ENCODE measurements around the gene COL8A1.
"Not testable (repeated sequence)": the region's sequence is repeated elsewhere in the genome, so short reads cannot be mapped to it uniquely, and the experiment has no call there.

Gene COL8A1

DNA sequence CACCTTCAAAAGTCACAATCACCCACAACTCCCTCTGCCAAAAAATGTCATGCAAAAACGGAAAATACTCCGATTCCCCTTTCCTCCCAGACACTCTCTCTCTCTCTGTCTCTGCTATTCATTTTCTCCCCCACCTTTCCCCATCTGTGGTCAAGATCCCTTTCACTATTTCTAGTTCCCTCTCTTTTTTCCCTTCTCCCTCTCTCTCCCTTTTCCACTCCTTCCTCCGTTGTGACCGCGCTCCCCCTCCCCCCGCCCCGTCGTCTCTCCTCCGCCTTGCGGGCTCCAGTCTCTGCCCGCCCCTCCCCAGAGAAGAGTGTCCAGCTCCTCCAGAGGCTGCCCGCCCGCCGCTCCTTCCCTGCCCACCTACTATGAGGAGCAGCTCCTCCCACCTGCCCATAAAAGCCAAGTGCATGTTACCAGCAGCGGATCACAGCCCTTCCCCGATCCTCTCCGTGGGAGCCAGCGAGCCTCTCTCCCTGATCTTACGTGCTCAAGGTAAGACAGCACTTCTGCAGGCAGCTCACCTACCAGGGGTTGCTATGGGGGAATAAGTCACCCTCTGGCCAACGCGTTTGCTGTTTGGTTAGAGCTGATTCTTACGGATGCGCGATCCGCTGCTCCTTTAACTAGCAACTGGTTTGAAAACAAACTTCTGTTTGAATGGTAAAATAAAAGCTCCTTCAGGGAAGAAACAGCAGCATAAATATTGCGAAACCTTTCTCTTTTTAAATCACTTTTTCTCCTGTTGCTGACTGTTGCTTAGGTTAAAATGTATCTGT, at the start of gene COL8A1:
COL8A1 (plus strand) TSS at position 428 of the 782 bp plus-strand sequence. CDS start 152,089 bp downstream, outside the sequence.
- in situ Hi-C loops (cut with HindIII; ENCODE audit: low sequenced_read_pairs), result no loop called here

DNA sequence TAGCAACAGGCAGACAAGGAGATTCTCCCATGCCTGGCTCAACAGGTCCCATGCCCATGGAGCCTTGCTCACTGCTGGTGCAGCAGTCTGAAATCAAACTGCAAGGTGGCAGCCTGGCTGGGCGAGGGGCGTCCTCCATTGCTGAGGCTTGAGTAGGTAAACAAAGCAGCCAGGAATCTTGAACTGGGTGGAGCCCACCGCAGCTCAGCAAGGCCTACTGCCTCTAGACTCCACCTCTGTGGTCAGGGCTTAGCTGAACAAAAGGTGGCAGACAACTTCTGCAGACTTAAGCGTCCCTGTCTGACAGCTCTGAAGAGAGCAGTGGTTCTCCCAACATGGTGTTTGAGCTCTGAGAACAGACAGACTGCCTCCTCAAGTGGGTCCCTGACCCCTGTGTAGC, 49.2 kb upstream of the COL8A1 start:
- in situ Hi-C loops (cut with HindIII; ENCODE audit: low sequenced_read_pairs), result not testable (repeated sequence)

DNA sequence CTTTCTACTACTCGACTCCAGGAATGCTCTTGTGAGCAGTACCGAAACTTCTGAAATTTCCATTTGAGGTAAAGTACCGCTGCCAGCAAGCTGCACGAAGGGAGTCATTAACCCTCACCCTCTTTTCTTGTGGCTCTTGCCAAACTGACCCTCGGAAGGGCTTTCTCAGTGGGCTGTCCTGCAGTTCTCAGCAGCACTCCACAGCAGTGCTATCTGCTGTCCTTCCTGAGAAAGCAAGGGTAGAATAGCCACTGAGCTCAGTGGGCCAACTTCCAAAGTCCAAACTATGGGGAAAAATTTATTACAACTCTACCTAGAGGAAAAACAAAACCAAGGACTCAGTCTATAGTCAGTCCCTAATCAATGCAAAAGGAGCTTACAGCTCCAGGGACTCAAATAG, 38.5 kb upstream of the COL8A1 start:
- in situ Hi-C loops (cut with HindIII; ENCODE audit: low sequenced_read_pairs), result no loop called here

DNA sequence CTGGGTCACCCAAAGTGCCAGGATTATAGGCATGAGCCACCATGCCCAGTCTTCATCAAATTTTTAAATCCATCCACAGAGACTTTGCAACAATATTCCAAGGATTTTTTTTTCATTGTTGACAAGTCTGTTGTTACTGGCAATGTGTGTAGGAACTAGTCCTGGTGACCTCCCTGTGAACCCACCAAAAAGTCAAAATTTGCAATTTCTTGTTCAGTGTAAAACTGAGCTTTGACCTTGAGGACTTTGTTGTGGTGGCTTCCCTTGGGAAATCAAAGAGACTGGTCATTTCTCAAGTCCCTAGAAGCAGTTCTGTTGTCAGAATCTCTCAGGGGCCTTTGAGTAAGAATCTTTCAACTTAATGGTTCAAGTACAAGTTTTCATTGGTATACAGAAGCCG, 36.9 kb upstream of the COL8A1 start:
- in situ Hi-C loops (cut with HindIII; ENCODE audit: low sequenced_read_pairs), result no loop called here

DNA sequence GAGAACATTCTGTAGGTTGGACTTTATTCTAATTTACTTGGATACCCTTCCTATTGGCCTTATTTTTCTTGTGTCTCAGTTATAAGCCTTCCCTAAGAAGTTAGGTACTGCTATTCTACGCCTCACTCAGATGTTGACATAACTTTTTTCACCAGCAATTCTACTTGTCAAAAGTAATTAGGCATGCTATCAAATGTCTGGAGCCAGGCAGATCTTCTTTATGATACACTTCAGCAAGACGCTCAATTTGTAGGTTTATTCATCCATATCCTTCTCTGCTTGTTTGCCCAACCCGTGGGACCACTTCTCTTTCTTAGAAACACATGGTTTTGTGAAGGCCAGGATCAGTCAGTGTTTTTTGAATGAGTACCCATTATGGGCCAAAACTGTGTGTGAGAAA, 36.2 kb upstream of the COL8A1 start:
- in situ Hi-C loops (cut with HindIII; ENCODE audit: low sequenced_read_pairs), result no loop called here

DNA sequence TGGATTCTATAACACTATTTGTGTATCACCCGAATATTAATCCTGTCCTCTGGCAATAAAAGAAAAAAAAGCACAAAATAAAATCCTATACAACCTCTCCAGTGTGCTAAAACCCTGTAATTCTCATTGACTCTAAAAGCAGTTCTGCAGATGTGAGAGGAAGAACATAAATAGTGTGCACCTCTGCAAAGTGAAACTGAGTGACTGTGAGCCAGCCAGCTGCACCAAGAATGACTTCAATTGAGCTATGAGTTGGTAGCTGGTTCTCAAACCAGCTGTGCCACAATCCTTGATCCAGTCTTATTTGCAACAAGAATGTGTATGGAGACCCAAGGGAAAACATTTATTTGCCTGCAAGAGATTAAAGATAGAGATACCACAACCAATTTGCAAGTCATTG, 31.2 kb upstream of the COL8A1 start:
- in situ Hi-C loops (cut with HindIII; ENCODE audit: low sequenced_read_pairs), result no loop called here

DNA sequence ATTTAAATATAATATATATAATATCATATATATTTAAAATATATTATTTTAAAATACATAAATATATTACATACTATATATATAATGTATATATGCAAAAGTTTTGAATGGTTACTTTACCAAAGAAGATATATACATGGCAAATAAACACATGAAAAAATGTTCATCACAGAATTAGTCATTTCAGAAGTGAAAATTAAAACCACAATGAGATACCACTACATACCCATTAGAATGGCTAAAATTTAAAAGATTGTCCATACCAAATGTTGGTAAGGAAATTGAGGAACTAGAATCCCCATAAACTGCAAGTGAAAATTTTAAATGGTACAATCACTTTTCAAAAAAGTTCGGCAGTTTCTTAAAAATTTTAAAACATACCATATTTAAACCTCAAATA, 23.6 kb upstream of the COL8A1 start:
- in situ Hi-C loops (cut with HindIII; ENCODE audit: low sequenced_read_pairs), result no loop called here

DNA sequence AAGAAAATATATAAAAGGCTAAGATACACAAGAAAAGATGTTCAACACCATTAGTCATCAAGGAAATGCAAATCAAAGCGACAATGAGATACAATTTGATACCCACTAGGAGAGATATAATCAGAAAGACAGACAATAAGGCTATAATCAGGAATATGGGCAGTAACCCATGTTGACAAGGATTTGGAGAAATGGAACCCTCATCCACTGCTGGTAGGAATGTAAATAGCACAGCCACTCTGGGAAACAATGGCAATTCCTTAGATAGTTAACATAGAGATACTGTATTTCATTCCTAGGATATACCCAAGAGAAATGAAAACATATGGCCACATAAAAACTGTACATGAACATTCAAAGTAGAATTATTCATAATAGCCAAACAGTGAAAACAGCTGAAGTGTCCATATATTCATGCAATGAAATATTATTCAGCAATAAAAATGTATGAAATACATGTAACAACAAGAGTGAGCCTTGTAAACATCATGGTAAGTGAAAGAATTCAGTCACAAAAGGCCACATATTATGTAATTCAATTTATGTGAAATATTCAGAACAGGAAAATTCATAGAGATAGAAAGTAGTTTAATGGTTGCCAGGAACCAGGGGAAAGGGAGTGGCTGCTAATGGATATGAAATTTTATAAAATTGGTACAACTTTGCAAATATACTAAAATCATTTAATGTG, 18.2 kb upstream of the COL8A1 start:
- in situ Hi-C loops (cut with HindIII; ENCODE audit: low sequenced_read_pairs), result no loop called here

DNA sequence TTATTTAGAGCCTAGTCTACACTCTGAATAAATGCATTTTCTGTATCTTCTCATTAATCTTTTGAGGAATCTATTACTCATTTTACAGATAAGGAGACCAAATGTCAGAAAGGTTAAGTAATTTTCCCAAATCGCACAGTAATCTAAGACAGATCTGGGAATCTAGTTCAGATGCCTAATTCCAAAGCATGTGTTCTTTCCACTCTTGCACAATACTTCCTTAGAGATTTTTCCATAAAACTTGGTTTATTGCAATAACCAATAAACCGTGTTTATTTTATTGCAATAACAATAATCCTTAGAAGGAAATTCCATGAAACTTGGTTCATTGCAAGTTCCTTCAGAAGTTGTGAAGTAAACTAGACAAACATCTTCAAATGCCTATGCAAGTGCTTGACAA, 17.4 kb upstream of the COL8A1 start:
- in situ Hi-C loops (cut with HindIII; ENCODE audit: low sequenced_read_pairs), result no loop called here

DNA sequence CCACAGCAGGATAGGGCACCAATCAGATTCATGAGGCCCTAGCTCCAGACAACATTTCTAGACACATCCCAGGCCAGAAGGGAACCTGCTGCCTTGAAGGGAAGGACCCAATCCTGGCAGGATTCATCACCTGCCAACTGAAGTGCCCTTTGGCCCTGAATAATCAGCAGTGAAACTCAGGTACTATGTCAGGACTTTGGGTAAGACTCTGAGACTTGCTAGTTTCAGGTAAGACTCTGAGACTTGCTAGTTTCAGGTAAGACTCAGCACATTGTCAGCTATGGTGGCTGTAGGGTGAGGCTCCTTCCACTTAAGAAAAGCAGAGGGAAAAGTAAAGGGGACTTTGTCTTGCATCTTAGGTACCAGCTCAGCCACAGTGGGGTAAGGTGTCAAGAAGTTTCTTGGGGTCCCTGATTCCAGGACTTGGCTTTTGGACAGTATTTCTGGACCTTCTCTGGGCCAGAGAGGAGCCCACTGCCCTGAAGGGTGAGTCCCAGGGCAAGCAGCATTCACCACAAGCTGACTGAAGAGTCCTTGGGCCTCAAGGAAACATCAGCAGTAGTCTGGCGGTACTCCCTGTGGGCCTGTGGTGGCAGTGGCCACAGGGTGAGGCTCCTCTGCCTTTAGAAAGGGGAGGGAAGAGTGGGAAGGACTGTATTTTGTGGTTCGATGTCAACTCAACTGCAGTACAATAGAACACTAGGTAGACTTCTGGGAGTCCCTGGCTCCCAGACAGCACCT, 13.7 kb upstream of the COL8A1 start:
- in situ Hi-C loops (cut with HindIII; ENCODE audit: low sequenced_read_pairs), result no loop called here

DNA sequence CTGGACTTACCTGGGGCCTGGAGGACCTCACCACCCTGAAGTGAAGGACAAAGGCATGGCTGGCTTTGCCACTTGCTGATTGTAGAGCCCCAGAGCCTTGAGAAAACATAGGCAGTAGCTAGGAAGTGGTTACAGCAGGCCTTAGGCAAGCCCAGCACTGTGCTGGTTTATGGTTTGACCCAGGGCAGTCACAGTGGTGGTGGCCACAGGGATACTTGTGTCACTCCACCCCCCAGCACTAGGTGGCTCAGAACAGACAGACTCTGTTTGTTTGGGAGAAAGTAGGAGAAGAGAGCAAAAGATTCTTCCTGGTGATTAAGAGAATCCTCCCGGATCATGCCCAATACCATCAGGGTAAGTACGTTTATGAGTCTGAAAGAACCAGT, 13.2 kb upstream of the COL8A1 start:
- in situ Hi-C loops (cut with HindIII; ENCODE audit: low sequenced_read_pairs), result no loop called here

DNA sequence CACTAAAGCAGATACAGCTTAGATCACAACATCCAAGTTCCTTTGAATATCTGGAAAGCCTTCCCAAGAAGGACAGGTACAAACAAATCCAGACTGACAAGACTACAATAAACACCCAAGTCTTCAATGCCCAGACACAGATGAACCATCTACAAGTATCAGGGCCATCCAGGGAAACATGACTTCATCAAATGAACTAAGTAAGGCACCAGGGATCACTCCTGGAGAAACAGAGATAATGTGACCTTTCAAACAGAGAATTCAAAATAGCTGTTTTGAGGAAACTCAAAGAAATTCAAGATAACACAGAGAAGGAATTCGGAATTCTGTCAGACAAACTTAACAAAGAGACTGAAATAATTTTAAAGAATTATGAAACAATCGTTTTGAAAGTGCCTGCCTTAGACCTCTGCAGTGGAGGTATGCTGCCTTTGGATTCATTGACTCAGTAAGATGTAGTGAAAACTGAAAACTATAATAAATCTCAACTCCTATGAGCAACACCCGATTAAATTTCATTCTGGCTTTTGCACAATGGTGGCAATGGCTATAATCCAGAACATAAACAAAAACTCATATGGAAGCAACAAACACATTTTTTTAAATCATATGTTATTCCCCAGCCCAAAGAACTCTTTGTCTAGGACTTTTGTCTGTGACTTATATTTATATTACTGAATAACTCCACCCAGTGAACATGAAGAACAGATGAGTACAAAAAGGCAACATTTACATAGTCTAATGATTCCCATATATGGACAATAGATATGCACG, 12.6 kb upstream of the COL8A1 start:
- in situ Hi-C loops (cut with HindIII; ENCODE audit: low sequenced_read_pairs), result no loop called here

DNA sequence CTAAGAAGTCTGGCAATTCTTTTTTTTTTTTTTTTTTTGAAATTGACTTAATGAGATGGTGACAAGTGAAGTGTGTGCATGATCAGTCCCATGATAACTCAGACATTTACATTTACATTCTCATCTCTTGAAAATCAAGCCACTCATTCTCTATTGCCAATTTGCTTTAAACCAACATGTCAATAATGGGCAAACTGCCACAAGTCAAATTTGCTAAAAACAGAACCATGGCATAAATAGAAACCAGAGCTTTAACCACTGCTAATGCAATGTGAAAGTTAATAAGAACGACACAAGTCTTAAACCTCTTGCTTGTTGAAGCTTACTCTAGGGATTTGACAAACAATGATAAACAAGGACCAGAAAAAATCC, 12.0 kb upstream of the COL8A1 start:
- in situ Hi-C loops (cut with HindIII; ENCODE audit: low sequenced_read_pairs), result no loop called here

DNA sequence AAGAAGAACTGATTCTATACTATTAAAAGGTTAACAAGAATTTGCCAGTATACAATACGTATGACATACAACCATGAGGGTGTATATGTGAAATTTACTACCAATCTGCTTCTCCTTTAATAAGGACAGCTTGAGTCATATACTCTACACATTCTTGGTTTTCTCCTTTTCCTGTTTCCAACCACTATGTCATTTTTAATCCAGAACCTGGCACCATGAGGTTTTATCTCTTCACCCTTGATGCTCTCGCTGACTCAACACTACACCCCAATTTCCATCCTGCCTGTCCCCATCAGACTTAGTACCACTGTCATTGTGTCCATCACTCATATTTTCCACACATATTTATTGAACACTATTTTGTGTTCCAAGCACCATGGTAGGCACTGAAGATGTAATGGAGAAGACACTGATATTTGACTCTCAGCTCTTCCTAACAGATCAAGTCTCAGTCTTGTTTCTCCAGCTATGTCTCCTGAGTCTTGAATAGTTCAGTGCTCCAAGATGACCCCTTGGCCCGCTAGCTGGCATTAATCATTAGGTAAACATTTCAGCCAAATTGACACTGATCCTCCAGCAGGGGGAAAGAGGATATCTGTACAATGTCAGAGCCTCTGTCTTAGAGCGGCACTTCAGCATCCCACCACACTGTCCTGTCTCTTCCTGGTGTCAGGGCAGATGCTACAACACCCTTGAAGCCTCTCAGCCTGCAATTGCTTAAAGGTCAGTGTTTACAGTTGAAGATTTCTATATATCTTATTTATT, 11.2 kb upstream of the COL8A1 start:
- in situ Hi-C loops (cut with HindIII; ENCODE audit: low sequenced_read_pairs), result no loop called here

DNA sequence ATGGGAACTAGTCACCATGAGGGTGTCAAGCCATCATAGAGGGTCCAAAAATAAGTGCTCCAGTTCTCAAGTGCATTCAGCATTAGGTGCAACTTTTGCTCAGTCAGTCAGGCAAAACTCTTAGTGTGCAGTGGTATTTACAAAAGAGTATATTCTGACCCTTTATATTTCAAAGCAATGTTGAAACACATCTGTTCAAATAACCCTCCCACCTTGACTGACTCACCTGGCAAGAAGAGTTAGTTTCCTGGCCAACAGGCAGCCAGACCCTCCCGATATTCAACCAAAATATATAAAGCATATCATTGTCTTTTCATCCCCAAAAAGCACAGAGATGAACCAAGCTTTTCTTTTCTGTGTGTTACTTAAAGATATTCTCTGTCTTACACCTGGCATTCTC, 7.6 kb upstream of the COL8A1 start:
- in situ Hi-C loops (cut with HindIII; ENCODE audit: low sequenced_read_pairs), result no loop called here

DNA sequence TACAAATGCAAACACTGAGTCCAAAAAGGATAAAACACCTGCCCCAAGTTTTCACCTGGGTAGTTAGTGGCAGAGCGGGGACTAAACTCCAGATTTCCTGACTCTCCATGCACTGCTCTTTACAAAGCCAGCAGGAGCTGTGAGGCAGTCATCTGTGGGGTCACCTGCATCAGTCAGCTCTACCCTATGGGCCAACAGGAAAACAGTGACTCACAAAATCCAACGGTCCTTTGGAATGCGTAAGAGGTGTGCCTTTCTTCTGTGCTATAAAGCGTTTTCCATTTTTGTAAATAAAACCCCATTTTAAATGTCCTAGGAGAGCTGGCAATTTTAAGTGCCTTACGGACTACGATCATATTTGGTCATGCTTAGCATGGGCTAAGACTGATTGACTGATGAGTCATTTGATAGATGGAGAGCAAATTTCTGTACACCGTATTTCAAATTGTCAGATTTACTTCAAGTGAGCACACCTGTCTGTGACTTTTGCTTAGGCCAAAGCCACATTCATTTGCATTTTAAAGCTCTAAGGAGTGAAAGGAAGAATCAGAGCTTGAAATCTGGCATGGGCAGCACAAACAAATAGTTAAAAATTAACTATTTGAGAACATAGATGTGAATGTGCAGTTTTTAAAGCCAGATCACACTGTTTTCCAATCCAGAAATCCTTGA, 4.4 kb upstream of the COL8A1 start:
- in situ Hi-C loops (cut with HindIII; ENCODE audit: low sequenced_read_pairs), result no loop called here

DNA sequence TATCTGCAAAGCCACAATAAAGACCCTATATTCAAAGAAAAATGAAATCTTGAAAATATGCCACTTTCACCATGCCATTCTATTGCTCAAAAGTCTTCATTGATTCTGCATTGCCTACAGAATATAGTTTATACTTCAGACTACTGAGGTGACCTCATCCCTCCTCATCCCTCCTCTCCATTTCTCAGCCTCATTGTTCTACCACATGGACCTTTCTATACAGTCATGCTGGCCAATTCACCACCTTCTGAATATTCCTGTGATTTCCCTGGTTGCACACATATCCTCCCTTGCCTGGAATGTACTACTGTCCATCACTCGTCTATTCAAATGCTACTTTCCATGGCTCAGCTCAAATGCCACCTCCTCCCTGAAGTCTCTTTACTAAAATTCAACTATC, 3.5 kb upstream of the COL8A1 start:
- in situ Hi-C loops (cut with HindIII; ENCODE audit: low sequenced_read_pairs), result no loop called here

DNA sequence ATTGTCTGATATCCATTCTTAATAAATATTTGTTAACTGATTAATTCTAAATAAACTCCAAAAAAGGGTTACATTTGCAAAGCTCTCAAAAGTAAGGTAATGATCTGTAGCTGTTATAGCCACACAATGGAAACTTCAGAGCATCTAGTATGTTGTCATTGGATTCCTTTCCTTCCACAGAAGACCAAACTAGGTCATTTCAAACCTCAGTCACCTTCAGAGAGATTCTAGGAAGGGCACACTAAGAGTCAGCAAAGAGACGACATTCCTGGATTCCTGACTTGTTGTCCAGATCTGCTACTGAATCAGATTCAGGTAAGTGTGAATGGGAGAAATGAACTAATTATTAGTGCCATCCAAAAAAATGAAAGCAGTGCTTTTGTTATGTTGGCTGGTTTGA, 3.0 kb upstream of the COL8A1 start:
- in situ Hi-C loops (cut with HindIII; ENCODE audit: low sequenced_read_pairs), result no loop called here

DNA sequence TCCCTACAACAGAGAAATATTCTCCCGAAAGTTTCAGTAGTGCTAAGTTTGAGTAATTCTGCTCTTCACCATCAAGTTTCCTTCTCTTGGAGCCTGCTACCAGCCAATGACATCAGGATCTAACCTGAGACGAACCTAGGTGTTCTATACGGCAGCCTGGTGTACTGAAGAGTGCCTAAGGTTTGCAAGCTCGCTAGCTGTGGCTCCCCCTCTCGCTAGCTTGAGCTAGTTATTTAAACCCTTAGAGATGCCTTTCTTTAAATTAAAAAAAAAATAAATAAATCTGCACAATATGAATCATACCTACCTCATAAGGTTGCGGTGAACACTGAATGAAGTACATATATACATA, 1.4 kb upstream of the COL8A1 start:
- in situ Hi-C loops (cut with HindIII; ENCODE audit: low sequenced_read_pairs), result no loop called here

Data from DLD1 (cell line).